Stimulated activated CD4-positive, alpha-beta T cell treated with anti-CD3 and anti-CD28 coated beads, Interleukin-12 subunit alpha, Interleukin-12 subunit beta, amount 100 ng/mL, for 24 hours (primary cell): ENCODE data around the gene CDC7.

ENCODE experiments used
- DNase-seq, 2 experiments: peaks; one replicate each; pipeline ENCODE4 v3.0.0-alpha.2; 2020; ENCODE audit warnings: low read depth in 2 of 2

Gene CDC7

DNA sequence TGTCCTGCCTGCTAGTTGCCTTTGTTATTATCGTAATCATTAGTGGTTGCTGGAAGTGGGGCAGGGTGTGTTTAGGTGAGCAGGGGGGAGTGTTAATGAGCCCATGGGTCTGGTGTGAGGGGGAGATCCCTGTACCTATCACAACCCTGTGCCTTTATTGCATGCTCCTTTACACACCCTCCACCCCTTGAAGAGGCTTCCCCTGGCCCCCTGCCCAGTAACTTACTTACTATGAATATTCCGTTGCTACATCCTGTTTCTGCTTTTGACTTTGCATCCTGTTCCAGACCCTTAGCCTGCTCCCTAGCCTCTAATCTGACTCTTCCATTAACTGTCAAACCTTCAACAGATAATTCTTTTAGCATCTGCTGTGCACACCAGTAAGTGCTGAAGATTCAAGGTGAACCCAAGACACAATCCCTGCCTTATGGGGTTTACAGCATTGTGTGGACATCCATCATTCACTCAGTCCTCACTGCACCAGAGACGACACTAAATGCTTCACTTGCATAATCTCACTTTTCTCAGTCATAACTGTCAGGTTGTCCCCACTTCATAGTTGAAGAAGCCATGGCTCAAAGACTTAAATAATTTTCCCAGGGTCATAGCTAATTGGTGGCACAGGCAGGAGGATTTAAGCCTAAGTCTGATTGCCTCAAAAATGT lies 47.9 kb downstream of the CDC7 start:
- DNase-seq: no peak

DNA sequence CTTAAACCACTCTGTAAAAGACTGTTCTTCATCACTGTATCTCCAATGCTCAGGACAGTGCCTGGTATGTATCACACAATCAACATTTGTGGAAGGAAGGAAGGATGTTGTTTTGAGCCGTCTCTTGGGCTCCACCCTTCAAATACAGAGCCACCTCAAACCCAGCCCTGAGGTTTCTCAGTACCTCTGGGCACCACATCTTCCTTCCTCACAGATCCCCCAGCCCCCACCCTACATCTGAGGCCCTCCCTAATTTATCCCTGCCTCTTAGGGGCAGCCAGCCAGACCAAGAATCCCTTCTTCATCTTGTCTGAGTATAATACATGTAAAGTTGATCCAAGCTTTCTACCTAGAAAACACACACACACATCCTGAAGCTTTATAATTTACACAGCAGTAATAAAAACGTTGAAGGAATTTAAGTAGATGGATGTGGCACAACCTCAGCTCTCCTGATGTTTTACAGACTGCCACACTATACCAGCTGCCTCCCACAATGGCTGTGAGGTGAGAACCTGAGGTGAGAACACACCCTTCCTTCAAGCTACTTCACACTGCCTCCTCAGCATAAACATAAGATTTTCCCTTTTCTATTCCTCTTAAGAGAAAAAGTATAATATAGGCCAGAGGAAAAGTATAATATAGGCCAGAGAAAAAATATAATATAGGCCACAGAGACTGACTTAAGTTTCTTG lies 48.5 kb downstream of the CDC7 start:
- DNase-seq: no peak

DNA sequence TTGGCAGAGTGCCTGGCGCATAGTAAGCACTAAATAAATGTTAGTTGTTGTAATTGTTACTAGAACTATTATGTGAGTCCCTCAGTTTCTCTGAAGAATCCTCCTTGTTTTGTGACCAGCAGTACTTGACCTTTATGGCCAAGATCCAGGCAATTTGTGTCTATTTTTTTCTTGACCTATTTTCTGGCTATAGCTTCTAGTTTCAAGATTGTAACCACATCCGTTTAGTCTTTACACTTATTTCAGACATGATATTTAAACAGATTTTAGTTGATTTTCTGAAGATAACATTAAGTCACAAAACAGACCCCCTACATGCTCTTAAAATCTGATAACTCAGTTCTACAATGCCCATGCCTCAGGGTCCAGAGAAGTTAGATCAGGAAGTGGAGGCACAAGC lies 50.3 kb downstream of the CDC7 start:
- DNase-seq: no peak

DNA sequence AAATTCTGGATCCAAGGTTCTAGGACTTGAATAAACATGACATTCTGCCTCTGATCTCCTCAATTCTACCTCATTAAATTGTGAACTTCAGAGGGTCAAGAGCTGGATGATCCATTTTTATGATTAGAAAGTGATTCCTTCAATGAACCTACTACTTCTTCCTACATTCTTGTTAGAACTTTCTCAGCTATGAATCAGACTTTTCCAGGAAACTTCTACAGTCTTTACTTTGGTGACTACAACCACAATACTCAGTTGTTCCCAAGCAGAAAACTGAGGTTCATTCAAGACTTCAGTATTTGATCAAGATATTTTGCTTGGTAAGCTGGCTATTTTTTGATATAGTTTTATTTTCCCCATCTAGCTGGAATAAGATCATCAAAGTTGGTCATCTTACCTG lies 51.4 kb downstream of the CDC7 start:
- no peak for DNase-seq

DNA sequence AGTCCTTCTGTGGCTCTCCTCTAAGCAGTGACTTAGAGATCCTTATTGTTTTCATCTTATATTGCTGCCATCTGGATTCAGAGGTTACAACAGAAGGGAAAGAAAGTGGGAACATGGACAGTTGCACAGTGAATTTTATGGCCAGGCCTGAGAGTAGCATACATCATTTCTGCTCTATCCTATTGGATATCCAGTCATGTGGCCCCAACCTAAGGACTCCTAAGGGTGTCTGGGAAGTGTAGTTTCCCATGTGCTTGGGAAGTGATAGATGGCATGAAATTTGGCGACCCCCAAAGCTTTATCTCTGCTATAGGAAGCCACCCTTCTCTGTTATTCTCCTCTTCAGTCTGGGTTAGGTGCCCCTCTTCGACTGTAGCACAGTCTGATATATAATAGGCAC lies 51.9 kb downstream of the CDC7 start:
- no peak for DNase-seq

DNA sequence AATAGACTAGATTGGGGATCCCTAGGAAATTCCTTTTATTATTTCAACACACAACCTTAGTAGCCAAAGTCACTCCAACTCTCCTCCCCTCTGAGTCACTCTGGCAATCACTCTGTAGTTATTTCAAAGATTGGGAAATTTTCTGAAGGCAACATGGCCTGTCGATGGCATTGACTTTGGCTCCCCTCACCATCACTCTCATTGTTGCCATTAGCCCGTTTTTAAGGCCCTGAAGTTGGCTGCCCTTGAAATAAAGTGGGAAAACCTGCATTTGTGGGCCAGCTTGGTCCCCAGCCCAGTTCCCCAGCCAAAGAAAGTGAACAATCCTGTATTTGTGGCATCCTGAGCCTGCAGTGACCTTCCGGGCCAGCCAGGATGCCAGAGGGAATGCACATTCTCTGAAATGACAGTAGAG lies 52.5 kb downstream of the CDC7 start:
- no peak for DNase-seq

DNA sequence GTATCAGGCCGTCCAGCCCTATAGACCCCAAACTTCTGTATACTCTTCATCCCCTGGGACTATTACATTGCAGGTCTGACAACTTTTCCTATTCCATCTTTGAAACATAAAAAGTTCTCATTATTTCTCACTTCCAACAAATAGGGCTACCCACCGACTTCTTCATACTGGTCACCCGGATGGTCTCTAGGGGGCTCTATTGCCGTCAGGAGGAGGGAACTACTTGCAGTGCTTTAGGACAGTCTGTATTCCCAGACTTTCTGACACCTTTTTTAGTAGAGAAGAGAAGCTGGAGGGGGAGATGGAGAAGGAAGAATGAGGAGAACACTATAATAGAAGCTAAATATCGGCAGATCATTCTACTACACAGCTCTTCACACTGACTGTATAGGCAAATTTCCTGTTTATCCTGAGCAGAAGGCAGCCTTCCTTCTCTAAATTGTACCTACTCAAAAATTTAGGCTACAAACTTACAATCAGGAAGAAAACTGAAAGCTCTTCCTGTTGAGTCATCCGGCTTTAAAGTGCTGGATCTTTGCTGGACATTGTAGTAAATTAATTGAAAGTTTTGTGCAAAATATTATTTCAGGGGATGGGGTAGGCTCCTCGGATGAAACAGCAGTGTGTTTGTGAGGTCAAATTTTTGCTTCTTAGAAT lies 54.6 kb downstream of the CDC7 start:
- no peak for DNase-seq

DNA sequence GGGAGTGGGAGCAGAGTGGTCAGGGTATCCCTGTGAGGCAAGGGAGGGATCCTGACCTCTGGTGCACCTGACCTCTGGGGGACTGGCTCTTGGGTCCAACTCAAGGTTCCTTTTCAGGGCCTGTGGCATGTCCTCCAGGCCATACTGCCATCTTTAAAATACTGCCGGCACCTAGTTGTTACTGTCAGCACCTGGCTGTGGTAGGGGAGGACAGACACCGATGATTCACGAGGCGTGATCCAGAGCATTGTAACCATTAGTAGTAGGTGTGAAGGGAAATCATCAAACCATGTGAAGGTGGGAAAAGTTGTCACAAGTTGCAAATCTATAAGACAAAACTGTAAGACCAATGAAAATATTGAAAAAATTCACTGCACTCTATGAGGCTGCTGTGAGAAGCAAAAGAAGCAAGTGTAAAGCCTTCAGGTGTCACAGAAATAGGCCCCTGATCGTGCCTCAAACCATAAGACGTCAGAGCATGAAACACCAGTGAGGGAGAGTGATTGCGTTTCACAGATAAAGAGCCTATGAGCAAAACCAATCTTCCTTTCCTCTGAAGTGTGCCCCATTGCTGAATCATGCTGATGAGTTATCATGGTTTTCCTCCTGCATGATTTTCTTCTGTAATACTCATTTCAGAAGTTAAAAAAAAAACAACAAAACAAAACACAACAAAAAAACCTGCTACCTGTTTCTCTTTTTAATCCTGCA lies 55.3 kb downstream of the CDC7 start:
- peak; percentile 33 for DNase-seq

DNA sequence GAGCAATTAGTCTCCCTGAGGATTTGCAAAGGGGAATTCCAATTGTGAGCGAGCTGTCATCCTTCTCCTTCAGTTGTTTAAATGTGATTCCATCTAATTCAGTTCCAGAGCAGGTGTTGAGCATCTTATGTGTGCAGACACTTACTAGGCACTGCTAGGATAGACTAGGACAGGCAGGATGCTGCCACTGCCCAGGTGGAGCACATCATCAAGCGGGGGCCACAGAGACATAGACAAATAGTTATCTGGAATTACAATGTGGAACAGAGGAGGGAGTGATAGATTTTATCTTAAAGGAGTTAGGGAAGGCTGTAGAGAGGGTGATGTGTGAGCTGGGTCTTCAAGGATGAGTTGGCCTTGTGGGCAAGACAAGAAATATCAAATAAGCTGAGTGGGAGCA lies 55.9 kb downstream of the CDC7 start:
- DNase-seq: no peak

DNA sequence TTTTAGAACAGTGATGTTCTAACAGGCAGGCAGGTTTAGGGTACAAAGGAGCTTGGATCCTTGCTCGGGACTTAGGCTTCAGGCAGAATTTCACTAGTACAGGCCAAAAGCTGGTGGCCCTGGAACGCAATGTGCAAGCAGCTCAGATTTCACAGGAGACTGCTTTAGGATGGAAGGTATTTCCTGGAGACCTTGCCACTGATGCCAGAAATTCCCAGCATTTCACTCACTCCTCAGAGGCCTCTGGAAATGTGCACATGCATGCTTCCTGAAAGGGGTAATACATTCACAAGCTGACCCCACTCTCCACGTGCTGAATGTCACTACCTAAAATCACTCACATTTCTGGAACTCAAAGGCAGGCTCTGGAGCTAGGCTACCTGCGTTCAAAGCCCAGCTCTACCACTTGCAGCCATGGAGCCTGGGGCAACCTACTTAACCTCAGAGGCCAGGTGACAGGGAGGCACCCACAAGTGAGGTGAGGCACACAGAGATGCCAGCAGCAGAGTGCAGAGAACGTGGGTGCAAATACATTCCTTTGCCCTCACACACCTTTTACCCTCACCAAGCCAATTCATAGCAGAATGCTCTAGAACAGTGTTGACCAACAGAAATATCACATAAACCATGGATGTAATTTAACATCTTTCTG lies 56.5 kb downstream of the CDC7 start:
- DNase-seq: no peak

DNA sequence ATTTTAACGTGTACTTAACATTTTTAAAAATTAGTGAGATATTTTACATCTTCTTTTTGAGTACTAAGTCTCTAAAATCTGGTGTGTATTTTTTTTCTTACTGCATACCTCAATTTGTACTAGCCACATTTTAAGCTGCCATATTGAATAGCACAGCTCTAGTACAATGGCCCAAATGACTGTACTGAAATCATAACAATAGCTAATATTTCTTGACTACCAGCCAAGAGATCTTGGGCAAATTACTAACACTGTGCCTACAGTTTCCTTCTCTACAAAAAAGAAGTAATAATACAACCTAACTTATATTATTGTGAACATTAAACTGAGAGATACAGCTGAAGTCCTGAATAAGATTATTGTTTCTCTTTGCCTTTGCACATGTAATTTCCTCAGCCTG lies 57.2 kb downstream of the CDC7 start:
- DNase-seq: no peak

DNA sequence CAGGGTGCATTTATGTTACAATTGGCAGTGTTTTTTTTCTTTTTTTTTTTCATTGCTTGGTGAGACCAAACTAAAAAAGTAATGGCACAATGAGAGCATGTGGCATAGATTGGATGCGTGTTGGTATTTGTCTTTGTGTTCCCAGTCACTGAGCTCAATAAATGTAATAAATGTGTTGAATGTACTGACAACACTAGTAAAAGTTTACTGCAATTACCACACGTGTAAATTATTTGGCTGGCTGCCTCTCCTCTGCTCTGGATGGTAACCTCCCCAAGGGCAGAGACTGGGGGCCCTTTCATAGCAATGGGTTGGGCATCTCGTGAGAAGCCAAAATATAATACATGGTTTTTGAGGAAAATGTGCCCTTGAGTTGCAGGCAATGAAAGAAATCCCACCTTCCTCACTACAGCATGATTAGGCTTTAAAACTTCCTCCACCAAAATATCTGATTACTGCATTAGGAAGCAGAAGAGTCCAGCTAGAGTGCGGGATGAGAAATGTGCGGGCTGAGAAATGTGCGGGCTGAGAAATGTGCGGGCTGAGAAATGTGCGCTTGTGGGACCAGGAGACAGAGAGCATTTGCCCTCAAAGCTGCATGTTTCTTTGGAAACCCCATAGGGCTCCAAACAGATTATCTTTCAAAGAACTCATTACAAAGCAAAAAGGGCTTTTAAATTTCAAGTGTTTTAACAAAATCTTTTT lies 58.5 kb downstream of the CDC7 start:
- no peak for DNase-seq

DNA sequence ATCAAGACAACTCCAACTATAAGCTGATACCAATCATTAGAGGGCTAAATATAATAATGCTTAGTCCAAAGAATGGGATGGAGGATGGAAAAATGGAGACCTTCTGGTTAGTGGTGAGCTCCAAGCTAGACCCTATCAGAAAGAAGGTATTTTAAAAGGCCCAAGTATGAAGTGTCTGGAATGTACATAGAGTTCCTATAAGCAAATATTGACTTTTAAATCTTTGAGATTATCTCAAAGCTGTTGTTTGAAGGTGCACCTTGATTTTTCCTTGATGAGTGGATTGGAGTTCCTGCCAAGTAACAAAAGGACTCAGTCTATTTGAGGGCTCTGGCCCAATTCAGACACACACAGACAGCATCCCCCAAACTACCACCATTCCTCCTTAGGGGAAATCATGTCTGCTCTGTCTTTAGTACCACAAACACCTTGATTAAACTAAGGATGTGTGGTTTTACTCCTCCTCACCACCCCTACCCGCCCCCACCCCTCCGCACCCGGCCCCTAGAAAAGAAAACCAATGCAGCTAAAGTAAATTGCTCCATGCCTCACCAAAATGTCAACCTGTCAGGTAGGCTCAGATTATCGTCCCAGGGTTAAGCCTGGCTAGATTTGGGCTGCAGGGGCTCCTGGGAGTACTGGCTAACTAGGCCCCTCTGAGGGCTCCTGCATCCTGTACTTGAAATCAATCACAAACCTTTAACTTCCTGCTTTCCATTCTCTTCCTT lies 59.4 kb downstream of the CDC7 start:
- no peak for DNase-seq

DNA sequence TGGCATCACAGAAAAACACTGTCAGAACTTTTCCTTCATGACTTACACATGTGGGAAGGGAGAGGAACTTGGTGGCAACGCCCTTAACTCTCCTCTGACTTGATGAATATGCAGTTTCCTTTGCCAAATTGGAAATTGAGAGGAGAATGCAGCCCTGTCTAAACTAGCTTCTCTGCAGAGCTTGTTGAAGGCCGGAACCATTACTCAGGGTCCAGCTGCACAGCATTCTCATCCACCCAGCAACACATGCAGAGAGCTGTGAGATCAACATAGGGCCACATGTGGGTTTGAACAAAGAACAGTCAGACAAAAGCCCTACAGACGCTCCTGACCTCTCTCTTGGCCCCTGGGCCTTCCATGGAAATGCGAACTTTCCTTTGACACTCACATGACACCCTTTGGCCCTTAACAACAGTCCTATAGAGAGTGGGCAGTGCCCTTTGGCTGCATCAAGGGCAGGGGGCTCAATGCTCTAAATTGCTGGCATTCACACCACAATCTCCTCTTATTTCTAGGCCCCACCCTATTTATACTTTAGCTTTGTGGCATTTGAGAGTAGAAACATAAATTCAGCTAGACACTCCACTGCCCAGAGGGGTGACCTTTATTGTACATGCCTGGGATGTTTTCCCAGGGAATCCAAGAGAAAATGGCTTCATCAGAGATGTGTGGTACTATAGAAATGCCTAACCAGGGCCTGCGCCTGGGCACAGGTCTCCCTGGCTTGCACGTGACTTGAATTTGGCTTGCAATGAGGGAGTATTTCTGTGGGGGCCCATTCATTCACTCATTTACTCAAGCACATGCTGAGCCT lies 64.4 kb downstream of the CDC7 start:
- DNase-seq: no peak

DNA sequence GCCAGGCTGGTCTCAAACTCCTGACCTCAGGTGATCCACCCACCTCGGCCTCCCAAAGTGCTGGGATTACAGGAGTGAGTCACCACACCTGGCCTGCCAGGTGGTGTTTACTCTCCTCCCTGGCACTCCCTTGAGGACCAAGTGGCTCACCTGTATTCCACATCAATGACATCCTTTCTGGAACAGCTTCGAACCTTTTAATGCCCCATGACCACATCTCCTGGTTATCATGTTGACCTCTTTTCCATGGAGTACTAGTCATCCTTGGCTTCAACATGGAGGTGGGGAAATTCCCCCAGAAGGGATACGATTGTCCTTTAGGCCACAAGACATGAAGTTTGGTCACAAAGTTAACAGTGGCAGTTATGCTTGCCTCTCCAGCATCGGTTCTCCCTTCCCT lies 66.9 kb downstream of the CDC7 start:
- DNase-seq: no peak

DNA sequence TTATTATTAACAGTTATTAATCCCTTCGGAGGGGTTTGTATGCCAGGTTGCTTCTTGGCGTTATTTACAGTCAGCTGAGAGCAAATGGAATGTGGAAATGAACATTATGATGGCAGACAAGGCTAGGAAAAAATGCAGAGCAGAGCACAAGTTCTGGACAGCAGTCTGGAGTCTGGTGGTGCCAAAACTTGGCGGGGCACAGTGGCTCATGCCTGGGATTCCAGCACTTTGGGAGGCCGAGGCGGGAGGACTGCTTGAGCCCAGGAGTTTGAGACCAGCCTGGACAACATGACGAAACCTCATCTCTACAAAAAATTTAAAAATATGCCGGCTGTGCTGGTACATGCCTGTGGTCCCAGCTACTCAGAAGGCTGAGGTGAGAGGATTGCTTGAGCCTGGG lies 67.6 kb downstream of the CDC7 start:
- DNase-seq: no peak

DNA sequence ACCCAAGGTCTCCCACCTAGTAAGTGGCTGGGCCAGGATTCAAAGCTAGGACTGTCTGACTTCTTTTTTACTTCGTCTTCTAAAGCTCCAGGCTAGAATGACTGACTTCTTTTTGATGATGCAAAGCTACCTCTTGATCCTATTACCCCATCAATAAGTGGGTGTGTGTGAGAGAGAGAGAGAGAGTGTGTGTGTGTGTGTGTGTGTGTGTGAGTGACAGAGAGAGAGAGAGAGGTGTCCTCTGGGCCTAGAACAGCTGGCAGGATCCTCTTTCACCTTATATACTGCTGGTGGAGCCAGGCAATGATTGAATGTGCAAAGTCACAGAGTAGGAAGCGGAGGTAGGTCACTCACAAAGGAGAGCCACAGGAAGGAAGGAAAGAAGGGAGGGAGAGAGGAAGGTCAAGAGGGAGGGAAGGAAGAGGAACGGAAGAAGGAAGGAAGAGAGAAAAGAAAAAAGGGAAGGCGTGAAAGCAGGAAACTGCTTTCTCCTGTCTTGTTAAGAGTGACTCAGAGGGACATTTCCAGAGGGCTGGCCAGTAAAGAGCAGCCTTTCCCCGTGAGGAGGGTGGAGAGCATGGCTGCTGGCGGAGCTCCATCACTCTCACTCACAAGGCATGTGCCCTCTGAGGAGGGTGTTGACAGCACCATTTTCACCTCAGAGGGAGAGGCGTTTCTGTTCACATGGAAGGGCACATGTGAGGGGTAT lies 68.9 kb downstream of the CDC7 start:
- no peak for DNase-seq

DNA sequence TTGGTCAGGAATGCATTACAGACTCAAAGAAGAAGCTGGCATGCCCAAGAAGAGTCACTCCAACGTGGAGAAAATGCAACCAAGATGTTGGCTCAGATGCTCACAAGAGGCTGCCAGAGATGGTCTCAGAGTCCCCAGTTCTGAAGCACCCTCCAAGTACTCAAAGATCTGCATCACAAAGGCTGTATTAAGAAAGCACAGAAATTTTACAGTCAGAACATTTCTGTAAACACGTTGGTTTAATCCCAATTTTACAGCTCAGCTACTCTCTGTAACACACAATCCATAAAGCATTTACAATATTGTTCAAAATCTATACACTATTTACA lies 69.4 kb downstream of the CDC7 start:
- DNase-seq: no peak

DNA sequence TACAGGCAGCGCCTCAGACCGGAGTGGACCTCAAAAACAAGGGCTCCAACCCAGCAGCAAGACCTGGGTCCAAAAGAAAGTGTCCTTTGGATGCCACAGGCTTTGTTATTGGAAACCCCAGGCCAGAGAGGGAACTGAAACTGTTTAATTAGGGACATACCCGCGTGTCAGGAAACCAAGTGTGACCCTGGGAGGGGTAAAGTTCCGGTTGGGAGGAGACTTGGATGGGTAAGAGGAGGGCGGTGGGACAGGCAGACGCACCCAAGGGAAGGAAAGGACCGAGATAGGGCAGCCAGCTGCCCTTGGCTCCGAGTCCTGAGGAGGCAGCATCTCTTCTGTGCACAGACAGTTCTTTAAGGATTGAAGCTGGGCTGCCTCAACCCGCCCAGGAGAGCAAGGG lies 71.4 kb downstream of the CDC7 start:
- no peak for DNase-seq
